Astrocyte (in vitro differentiated cells and primary cell): Measurements from ENCODE around the gene DDX39A. TPM values are rescaled to one million over a fixed set of nuclear protein-coding genes. Genes with fewer than 3 reads are reported as not detected.
A peak's percentile ranks its signal among the peaks of the same experiment; 100 is the strongest.

Experiments used
- DNase-seq: peaks from one replicate; pipeline ENCODE4 v3.0.0-alpha.2; 2010; ENCODE audit warnings: low read depth
- FAIRE-seq: peaks from 2 replicates; lab custom pipeline; 2011; peaks lifted over from hg19 to GRCh38; lab: Jason Lieb, UNC
- H2AFZ ChIP-seq: 2 replicates; pipeline ENCODE4 v1.6.0; 2012; ENCODE audit warnings: low read depth, low read length, inconsistent platforms
- H3K27ac ChIP-seq: 2 replicates; pipeline ENCODE4 v1.5.1; 2011; ENCODE audit warnings: low read depth, low read length, inconsistent platforms
- H3K27me3 ChIP-seq: 2 replicates; pipeline ENCODE4 v1.6.0; 2011; ENCODE audit warnings: low read length, inconsistent platforms; ENCODE audit not compliant: insufficient read depth
- H3K36me3 ChIP-seq: 2 replicates; pipeline ENCODE4 v1.5.1; 2011; ENCODE audit warnings: low read length, inconsistent platforms; ENCODE audit not compliant: insufficient read depth
- H3K4me1 ChIP-seq: 2 replicates; pipeline ENCODE4 v1.5.1; 2011; ENCODE audit warnings: low read length, inconsistent platforms; ENCODE audit not compliant: insufficient read depth
- H3K4me2 ChIP-seq: 2 replicates; pipeline ENCODE4 v1.6.0; 2012; ENCODE audit warnings: low read length, inconsistent platforms
- H3K4me3 ChIP-seq: 2 replicates; pipeline ENCODE4 v1.5.1; 2011; ENCODE audit warnings: low read depth, mild to moderate bottlenecking, low read length, inconsistent platforms; ENCODE audit not compliant: insufficient read depth
- H3K79me2 ChIP-seq: 2 replicates; pipeline ENCODE4 v1.6.0; 2012; ENCODE audit warnings: mild to moderate bottlenecking, low read length, inconsistent platforms; ENCODE audit not compliant: insufficient read depth
- H3K9ac ChIP-seq: 2 replicates; pipeline ENCODE4 v1.6.0; 2012; ENCODE audit warnings: mild to moderate bottlenecking, low read length, inconsistent platforms
- H3K9me3 ChIP-seq: 2 replicates; pipeline ENCODE4 v1.5.1; 2012; ENCODE audit warnings: low read depth, mild to moderate bottlenecking, low read length, inconsistent platforms; ENCODE audit not compliant: insufficient read depth
- H4K20me1 ChIP-seq: 2 replicates; pipeline ENCODE4 v1.6.0; 2012; ENCODE audit warnings: low read length, inconsistent platforms; ENCODE audit not compliant: insufficient read depth
- H3K27ac Mint-ChIP-seq: one replicate; pipeline ENCODE4 v1.8.0; 2021; ENCODE audit warnings: mild to moderate bottlenecking, mixed read lengths; ENCODE audit not compliant: unreplicated experiment
- H3K27me3 Mint-ChIP-seq: one replicate; pipeline ENCODE4 v1.8.0; 2021; ENCODE audit warnings: low read depth, mixed read lengths; ENCODE audit not compliant: unreplicated experiment
- H3K36me3 Mint-ChIP-seq: one replicate; pipeline ENCODE4 v1.8.0; 2021; ENCODE audit warnings: low read depth, mixed read lengths; ENCODE audit not compliant: unreplicated experiment
- H3K4me1 Mint-ChIP-seq: one replicate; pipeline ENCODE4 v1.8.0; 2021; ENCODE audit warnings: low read depth, mixed read lengths; ENCODE audit not compliant: unreplicated experiment
- H3K4me3 Mint-ChIP-seq: one replicate; pipeline ENCODE4 v1.8.0; 2021; ENCODE audit warnings: mild to moderate bottlenecking, moderate library complexity, mixed read lengths; ENCODE audit not compliant: unreplicated experiment
- H3K9me3 Mint-ChIP-seq: one replicate; pipeline ENCODE4 v1.8.0; 2021; ENCODE audit warnings: mild to moderate bottlenecking, mixed read lengths; ENCODE audit not compliant: unreplicated experiment
- EZH2 ChIP-seq: IDR thresholded peaks from 2 replicates; pipeline ENCODE4 v1.6.1; 2012; ENCODE audit warnings: mild to moderate bottlenecking, low read length, inconsistent platforms; ENCODE audit not compliant: insufficient read depth
- total RNA-seq: library from RNA; stranded (reverse); gene quantifications from 2 replicates; pipeline ENCODE4 v1.2.1, GENCODE V29; 2021
- TF ChIP-seq, protein P1 (sequence below): IDR thresholded peaks from 2 replicates; pipeline ENCODE4 v1.5.1; 2011; ENCODE audit warnings: low read depth, mild to moderate bottlenecking, inconsistent platforms, low read length, moderate library complexity; ENCODE audit not compliant: insufficient read depth

Gene DDX39A
- total RNA-seq, 1 donor from 2014 or later, result 54.9 TPM

DNA sequence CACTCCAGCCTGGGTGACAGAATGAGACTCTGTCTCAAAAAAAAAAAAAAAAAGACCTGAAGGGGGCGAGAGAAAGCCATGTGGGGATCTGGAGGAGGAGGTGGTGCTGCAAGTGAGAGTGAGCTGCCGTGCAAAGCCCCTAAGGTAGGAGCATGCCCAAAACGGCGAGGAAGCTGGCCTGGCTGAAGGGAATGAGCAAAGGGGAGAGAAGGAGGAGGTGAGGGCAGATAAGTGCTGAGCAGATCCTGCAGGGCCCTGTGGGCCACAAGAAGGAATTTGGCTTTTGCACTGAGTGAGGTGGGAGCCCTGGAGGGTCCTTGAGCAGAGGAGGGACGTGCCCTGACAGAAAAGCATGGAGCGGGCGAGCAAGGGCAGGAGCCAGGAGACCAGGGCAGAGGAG lies 57.3 kb downstream of the DDX39A start:
- Histone ChIP-seq H3K4me2 (no peak overlapping the region), H3K4me3 (no peak overlapping the region), H3K9me3 (no peaks in the 10 kb centered on the region), H3K4me1 (peaks cover 8% of the 10 kb centered on the region), H3K9ac (no peak overlapping the region), H4K20me1 (no peaks in the 10 kb centered on the region), H2AFZ (no peak overlapping the region), H3K36me3 (no peaks in the 10 kb centered on the region), H3K27me3 (no peaks in the 10 kb centered on the region), H3K79me2 (no peaks in the 10 kb centered on the region), H3K27ac (no peak overlapping the region)
- Mint-ChIP-seq H3K4me1 (peaks cover 6% of the 10 kb centered on the region), H3K9me3 (peaks cover 3% of the 10 kb centered on the region), H3K27ac (peak overlapping the region; percentile 47), H3K27me3 (no peaks in the 10 kb centered on the region), H3K36me3 (peaks cover 3% of the 10 kb centered on the region), H3K4me3 (no peak overlapping the region)
- TF ChIP-seq, protein P1, sequence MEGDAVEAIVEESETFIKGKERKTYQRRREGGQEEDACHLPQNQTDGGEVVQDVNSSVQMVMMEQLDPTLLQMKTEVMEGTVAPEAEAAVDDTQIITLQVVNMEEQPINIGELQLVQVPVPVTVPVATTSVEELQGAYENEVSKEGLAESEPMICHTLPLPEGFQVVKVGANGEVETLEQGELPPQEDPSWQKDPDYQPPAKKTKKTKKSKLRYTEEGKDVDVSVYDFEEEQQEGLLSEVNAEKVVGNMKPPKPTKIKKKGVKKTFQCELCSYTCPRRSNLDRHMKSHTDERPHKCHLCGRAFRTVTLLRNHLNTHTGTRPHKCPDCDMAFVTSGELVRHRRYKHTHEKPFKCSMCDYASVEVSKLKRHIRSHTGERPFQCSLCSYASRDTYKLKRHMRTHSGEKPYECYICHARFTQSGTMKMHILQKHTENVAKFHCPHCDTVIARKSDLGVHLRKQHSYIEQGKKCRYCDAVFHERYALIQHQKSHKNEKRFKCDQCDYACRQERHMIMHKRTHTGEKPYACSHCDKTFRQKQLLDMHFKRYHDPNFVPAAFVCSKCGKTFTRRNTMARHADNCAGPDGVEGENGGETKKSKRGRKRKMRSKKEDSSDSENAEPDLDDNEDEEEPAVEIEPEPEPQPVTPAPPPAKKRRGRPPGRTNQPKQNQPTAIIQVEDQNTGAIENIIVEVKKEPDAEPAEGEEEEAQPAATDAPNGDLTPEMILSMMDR, result no peak
- no peak for TF ChIP-seq EZH2
- DNase-seq, result no peak
- no peak for FAIRE-seq

Other genes with a start within 250 kb of the DDX39A start
- gene ADGRL1, start 213.2 kb downstream of the DDX39A start, total RNA-seq, result 40.9 and 48.9 TPM in 2 replicates
- 8.2 and 9.2 TPM in 2 replicates for gene ADGRE5, start 37.9 kb downstream of the DDX39A start, total RNA-seq
- 59.2 and 68.3 TPM in 2 replicates for gene PKN1, start 14.0 kb upstream of the DDX39A start, total RNA-seq
- gene PTGER1, start 56.0 kb upstream of the DDX39A start, total RNA-seq, result 0.41 and 0.91 TPM in 2 replicates
- 145 and 169 TPM in 2 replicates for gene GIPC1, start 76.8 kb upstream of the DDX39A start, total RNA-seq
- gene DNAJB1, start 99.1 kb upstream of the DDX39A start, total RNA-seq, result 100 and 105 TPM in 2 replicates
- 106 and 110 TPM in 2 replicates for gene TECR, start 110.3 kb upstream of the DDX39A start, total RNA-seq
- 153 and 161 TPM in 2 replicates for gene NDUFB7, start 152.7 kb upstream of the DDX39A start, total RNA-seq
- 0.09 TPM in 1 of 2 replicates, not detected in the other for gene CLEC17A, start 163.7 kb upstream of the DDX39A start, total RNA-seq